Activated naive CD4-positive, alpha-beta T cell (primary cell): ENCODE measurements around the gene STPG3.

Experiments
- DNase-seq, 4 experiments: peaks; one replicate each; lab custom pipeline; 2025; lab: John Stamatoyannopoulos, UW

The STPG3 gene

DNA sequence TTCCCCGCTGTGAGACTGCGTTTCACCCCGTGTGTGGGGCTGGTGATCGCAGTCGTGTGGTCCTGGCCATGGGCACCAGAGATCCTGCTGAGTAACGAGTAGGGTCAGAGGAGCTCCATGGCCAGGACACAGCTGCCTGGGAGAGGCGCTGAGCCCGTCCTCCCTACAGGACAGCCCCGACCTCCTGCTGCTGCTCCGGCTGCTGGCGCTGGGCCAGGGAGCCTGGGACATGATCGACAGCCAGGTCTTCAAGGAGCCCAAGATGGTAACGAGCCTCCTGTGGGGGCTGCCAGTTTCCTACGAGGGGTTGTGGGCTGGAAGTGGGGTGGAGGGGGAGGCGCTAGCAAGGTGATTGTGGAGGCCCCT lies 15.1 kb downstream of the STPG3 start:
- no peak for DNase-seq

DNA sequence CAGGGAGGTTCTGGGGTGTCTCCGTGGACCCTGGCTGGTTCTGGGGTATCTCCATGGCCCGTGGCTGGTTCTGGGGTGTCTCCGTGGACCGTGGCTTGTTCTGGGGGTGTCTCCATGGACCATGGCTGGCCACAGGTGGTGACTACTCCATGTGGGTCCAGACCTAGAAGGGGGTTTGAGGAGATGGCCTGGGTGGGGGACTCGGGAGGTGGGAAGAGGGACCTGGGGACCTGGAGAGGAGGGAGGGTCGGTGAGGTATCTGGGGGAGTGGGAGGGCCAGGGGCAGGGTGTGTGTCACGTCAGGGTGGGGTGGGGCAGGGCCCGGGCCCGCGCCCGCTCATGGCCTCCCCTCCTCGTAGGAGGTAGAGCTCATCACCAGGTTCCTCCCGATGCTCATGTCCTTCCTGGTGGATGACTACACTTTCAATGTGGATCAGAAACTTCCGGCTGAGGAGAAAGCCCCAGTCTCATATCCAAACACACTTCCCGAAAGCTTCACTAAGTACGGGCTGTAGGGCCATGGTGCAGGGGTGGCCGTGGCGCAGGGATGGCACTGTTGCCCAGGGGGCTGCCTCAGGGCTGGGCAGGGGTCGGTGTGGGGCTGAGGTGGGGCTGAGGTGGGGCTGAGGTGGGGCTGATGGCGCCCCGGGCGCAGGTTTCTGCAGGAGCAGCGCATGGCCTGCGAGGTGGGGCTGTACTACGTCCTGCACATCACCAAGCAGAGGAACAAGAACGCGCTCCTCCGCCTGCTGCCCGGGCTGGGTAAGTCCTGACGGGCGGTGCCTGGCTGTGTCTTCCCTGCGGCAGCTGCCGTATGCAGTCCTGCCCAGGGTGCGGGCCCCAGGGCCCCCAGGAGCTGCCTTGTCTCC lies 15.7 kb downstream of the STPG3 start:
- no peak for DNase-seq

DNA sequence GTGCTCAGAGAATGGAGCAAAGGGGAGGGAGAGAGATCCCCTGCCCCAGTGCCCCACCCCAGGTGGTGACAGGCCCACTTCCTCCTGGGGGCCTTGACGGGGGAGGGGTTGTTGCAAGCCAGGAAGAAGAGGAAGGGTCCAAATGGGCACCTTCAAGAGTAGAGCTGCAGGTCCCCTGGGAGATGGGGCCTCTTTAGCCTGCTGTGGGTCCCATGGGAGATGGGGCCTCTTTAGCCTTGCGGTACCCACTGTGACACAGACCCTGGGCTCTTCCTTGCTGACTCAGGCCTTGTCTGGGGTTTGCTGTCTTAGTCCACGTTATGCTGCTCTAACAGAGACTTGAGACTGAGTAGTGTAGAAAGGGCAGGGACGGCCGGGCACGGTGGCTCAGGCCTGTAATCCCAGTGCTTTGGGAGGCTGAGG lies 16.9 kb downstream of the STPG3 start:
- DNase-seq: no peak

DNA sequence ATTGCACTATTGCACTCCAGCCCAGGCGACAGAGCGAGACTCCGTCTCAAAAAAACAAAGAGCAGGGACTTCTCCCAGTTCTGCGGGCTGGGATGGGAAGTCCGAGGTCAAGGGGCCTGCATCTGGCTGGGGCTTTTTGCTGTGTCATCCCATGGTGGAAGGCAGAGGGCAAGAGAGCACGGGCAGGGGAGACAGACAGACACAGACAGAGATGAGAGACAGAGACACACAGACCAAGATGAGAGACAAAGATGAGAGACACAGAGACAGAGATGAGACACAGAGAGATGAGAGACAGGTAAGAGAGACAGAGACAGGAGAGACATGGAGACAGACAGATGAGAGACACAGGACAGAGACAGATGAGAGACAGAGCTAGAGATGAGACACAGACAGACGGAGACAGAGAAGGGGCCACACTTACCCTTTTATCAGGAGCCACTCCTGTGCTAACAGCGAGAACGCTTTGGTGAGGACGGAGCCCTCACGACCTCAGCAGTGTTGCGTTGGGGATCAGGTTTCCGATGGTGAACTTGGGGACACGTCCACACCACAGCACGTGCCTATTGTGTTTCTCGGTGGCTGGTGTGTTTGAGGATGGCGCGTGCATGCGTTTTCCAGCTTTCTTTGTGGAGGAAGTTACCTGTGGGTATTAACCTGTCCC lies 17.6 kb downstream of the STPG3 start:
- DNase-seq: no peak

DNA sequence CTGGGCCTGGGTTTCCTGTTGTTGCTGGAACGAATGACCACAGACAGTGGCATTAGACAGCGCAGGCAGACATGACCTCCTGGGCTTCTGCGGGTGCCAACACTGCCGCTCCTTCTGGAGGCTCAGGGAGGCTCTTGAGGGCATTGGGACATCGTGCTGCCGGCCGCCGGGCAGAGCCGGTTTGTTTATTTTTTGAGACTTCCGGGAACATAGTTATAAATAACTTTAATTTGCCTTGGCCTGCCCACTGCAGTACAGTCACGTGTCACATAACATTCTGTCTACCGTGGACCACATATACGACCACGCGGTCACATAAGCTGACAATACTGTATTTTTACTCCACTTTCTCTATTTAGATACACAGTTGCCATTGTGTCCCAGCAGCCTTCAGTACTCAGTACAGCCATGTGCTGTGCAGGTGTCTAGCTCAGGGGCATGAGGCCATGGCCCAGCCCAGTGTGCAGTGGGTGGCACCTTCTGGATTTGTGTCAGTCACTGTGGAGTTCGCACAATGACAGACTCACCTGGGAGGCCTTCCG lies 18.2 kb downstream of the STPG3 start:
- no peak for DNase-seq

DNA sequence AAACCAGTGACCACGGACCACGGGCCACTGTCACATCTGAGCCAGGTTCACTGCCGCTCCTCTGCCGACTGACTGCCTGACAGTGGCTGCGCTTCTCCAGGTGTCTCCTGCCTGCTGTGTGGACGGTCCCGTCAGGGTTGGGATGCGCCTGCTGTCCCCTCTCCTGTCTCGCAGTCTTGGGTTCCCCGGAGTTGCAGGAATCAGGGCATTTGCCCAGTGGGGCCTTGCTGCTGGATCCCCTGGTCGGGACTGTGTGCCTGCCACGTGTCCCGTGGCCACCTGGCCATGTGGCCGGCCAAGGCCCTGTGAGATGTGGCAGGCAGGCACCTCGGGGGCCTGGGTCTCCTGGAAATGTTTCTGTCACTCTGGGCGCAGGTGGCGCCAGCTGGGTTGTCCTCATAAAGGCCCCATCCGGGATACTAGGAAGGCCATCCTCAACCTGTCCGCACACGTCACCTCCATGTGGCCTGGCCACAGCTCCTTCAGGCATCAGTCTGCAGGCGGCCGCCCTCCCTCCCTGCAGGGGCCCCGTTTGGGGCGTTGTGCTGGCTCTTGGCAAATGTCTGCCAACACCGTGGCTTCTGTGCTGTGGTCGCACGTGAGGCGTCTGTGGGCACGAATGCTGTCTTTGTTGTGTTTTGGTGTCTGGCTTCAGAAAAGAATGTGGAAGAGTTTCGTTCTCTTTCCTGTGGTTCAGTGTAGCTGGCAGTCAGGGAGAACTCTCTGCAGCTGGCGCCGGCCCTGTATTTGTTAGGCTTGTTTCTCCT lies 20.0 kb downstream of the STPG3 start:
- peak in 1 of 4 experiments; percentile 14 for DNase-seq

DNA sequence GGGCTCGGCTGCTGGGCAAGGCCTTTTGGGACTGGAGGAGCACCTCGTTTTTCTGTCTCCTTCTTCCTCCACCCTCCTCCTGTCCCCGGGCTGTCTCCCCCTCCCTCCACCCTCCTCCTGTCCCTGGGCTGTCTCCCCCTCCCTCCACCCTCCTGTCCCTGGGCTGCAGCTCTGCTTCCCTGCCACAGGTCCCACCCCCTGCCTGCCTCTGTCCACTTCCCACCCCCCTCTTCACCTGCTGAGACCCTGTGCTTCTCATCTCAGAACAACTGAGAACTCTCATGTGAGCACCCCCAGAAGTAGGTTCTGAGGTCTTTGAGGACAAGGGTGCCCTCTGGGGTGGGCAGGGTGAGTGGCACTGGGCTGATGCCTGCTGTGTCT lies 20.6 kb downstream of the STPG3 start:
- DNase-seq: no peak

DNA sequence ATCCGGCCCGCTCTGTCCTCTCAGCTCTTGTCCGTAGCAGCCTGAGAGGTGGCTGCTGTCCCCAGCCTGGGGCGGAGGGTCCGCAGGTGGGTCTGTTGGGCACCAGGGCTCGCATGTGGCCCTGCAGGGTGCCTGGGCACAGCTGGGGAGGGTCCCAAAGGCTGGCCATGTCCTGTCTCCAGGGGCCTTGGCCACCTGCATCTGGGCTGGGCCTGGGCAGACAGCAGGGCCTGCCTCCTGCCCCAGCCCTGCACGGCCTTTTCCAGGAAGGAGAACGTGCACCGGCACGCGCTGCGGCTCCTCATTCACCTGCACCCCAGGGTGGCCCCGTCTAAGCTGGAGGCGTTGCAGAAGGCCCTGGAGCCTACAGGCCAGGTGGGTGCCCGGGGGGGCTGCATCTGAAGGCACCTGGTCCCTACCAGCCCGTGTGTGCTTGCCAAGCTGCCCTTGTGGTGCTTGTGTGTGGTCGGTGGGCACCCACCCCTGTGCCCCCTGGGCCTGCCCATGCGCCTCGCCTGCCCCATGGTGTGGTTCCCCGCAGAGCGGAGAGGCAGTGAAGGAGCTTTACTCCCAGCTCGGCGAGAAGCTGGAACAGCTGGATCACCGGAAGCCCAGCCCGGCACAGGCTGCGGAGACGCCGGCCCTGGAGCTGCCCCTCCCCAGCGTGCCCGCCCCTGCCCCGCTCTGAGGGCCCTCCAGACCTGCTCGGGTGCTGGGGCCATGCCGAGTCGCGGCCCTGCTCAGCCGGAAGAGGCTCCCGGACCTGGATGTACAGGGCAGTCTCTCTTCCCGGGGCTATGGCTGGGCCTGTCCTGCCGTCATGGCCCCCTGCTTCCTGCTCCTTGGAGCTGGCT lies 21.4 kb downstream of the STPG3 start:
- no peak for DNase-seq

DNA sequence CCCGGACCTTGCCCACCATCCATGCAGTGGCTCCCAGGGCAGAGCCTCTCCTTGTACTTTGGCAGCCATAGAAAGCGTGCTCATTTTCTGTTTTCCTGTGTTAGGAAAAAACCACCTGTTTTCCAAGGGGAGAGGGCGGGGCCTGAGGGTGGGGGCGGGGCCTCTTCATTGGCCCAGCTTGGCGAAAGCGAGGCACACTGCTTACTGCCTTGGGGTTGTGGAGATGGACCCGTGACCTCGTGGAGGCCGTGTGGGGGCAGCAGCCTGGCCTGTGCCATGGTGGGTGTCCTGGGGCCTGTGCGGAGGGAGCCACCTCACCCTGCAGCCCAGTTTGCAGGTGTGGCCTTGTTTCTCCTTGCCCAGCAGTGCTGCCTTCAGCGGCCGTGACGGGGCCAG lies 22.0 kb downstream of the STPG3 start:
- no peak for DNase-seq

DNA sequence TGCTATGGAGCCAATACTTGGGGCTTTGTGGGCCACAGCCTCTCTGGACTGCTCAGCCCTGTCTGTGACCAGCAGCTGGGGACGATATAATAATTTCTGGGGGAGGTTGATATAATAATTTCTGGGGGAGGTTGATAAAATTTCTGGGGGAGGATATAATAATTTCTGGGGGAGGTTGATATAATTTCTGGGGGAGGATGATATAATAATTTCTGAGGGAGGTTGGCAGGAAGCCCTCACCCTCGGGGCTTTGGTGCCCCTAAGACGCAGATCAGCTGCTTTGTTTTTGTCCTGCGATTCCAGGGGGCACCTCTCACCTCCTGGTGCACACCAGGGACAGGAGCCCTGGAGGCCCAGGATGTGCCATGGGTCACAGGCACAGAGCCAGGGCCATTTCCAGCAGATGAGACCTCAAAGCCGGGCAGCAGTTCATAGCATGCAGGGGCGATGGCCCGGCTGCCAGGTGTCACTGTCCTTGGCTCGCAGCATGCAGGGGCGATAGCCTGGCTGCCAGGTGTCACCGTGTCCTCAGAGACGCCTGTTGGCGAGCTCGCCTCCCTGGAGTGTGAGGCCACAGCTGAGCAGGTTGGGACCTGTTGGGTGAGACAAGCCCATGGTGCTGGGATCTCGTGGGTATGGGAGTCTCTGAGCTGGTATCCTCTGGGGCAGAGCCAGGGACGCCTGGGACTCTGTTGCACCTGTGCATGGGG lies 22.7 kb downstream of the STPG3 start:
- DNase-seq: no peak

DNA sequence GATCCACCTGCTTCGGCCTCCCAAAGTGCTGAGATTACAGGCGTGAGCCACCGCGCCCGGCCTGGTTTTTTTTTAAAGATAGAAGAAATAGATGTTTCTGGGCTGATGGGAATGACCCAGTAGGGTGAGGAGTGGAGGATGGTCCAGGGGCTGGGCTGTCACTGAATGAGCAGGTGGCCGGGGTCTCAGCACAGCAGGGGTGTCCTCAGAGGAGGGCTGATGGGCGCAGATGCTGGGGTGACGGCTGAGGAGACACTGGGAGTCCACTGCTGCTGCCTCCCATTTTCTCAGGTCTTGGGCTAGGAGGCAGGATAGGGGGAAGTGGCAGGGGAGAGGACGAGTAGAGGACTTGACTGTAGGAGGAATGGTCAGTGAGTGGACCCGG lies 24.1 kb downstream of the STPG3 start:
- DNase-seq: no peak

DNA sequence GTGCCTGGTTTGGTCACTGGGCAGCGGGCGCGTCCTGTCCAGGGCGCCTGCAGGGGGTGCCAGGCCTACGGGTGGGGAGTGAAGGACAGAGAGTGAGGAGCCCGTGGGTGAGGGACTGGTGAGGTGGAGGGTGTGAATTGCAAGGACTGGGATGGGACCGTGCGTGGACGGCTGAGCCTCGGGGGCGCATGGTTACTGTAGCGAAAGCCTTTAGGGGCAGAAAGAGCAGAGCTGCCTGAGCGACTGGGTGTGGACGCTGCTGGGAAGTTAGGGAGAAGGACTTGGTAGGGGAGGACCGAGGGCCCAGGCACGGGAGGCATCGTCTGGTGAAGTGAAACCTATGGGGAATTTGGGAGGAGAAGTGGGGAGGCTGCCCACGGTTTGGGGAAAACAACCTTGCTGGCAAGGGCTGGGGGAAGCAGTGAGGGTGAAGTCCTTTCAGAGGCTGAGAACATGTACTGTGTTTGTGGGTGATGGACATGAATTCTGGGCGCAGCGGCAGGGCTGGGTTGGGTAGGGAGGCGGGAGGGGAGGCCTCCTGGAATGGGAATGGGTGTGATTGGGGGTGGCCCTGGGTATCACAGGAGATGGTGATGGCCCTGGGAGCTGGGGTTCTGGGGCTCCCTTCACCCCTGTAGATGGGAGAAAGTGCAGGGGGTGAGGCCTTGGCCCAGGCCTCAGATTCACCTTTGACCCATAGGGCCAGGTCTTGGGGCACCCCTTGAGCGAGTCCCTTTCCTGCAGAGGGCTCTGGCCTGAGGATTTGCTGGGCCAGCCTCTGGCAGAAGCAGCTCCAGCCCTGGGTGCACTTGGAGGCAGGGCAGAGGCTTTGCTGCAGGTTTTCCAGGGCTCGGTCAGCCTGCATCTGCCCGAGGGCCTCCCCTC lies 24.7 kb downstream of the STPG3 start:
- DNase-seq: no peak

DNA sequence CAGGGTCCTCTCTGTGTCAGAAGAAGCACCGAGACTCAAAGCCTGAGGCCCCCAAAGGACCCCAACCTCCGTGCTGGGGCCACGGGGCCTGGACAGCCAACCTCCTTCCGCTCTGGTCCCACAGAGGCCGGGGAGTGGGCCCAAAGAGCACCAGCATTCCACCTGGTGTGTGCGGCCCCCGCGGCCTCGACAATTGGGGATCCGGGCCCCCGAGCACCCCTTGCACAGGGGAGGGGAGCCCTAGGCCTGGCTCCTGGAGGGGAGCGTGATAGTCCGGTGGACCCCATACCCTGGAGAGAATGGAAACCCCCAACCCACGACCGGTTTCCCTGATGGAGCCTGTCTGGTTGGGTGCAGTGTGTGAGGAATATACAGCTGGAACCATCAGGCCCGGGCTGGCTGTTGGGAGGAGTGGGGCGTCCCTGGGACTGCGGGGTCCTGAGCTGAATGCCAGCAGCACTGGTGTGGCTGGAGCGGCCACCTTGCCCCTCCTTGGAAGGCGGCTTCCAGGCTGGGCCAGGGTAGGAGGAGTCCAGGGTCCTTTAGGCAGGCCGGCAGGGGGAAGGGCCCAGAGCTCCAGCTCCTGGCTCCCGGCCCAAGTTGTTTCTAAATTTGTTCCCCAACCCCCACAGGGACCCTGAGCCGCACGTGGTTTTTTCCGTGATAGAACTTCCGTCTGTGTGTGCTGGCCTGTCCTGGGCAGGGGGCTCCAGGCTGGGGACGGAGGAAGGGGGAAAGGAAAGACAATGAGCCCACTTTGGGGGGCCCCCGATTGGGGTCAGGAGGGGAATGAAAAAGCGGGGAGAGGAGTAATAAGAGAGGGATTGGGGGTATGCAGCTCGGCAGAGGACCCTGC lies 25.6 kb downstream of the STPG3 start:
- no peak for DNase-seq

DNA sequence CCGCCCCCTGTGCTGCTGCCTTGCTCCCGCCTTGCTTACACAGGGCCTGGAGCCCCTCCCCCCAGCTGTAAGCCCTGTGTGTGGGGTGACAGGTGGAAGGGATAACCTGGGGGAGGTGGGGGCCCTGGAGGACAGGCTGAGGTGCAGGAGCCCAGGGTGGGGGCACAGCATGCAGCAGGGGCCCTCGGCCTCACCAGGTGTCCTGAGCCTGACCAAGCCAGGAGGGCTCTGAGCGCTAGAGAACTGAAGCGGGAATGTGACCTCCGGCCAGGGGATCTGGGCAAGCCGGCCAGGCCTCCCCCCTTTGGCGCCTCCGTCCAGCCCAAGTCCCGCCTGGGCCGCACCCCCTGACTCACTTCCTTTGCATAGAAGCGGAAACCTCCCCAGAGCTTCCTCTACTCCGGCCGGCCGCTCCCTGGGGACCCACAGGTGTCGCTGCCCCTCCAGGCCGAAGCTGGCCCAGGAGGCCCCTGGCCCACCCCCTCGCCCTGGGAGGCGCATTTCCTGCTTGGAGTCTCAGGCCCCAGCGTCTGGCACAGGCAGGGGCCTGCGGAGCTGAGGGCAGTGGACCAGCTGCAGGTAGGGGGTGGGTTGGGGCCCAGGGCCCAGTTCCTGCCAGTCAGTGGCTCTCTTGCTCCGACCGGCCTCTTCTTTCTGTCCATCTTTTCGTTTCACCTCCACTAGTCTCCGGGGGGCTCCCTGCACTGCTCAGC lies 26.4 kb downstream of the STPG3 start, which contains the start of gene TOR4A:
TOR4A (plus strand) TSS at position 398 of the 713 bp plus-strand sequence. CDS start 964 bp downstream, outside the sequence.
- DNase-seq: no peak

DNA sequence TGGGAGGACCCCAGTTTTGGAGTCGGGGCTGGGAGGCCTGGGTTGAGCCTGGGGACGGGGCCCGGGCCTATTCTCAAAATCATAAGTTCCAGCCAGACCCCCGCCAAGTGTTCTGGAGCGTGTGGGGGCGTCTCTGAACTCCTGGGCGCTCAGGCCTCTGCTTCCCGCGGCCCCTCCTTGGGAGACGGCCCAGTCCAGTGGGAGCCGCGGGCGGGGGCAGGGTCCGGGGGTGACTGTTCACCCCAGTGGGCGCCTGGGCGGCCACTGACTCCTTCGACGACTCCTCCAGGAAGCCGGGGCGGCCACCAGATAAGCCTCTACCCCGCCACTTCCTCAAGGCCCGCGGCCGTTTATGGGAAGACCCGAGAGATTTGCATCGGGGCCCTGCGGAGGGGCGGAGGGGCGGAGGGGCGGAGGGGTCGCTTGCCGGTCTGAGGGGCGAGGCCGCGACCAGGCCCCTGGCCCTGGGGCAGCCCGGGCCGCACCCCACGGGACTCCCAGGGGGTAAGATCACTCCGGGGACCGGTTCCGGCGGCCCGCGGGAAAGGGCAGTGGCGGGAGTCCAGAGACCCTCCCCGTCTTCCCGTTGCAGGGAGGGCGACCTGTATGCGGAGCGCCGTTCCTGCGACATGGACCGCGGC lies 27.1 kb downstream of the STPG3 start:
- peak in 1 of 4 experiments; percentile 9 for DNase-seq

DNA sequence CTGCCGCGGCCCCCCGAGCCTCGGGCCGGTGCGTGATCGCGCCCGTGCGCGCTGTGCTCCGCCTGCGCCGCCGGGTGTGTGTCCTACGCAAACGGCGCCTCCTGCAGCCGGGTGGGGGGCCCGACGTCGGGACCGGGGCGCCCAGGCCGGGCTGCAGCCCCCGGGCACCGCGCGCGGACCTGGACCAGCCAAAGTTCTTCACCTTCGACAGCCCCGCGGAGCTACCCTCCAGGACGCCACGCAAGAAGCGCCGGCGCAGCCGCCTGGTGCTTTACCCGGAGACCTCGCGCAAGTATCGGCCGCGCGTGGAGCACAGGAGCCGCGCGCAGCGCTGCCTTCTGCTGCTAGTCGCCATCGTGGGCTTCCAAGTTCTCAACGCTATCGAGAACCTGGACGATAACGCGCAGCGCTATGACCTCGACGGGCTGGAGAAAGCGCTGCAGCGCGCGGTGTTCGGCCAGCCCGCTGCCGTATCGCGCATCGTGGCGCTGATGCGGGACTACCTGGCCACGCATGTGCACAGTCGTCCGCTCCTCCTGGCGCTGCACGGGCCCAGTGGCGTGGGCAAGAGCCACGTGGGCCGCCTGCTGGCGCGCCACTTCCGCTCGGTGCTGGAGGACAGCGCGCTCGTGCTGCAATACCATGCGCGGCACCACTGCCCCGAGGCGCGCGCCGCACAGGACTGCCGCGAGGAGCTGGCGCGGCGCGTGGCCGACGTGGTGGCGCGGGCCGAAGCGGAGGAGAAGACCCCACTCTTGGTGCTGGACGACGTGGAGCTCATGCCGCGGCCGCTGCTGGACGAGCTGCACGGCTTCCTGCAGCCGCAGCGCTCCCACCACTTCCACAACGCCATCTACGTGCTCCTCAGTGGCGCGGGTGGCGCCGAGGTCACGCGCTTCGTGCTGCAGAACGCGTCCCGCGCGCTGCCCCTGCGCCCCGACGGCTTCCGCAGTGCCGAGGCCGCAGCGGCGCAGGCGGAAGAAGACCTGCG lies 27.9 kb downstream of the STPG3 start:
- no peak for DNase-seq
